PFSK-1 (cell line): ENCODE data around the gene ELK3.

Experiments used
- FOXP2 ChIP-seq: optimal IDR thresholded peaks from 2 replicates; pipeline ENCODE3; 2011; ENCODE audit warnings: borderline replicate concordance, control low read depth, inconsistent platforms; ENCODE audit not compliant: insufficient read depth; ENCODE audit errors: extremely low read length, extremely low read depth
- POLR2AphosphoS5 ChIP-seq: IDR thresholded peaks from 2 replicates; pipeline ENCODE4 v1.6.1; 2012; ENCODE audit warnings: low read depth, mild to moderate bottlenecking, control low read depth, low read length, moderate library complexity
- SIN3A ChIP-seq: IDR thresholded peaks from 2 replicates; pipeline ENCODE4 v1.6.1; 2012; ENCODE audit warnings: mild to moderate bottlenecking, low read length, moderate library complexity, borderline replicate concordance; ENCODE audit not compliant: insufficient read depth
- TAF1 ChIP-seq: IDR thresholded peaks from 2 replicates; pipeline ENCODE4 v1.6.1; 2012; ENCODE audit warnings: low read length, control low read depth, borderline replicate concordance; ENCODE audit not compliant: insufficient read depth
- TF ChIP-seq, protein P1 (sequence below), 2 experiments: IDR thresholded peaks; 2 replicates each; pipeline versions ENCODE4 v1.6.1 to v1.8.0; 2011 to 2012; ENCODE audit warnings: low read depth in 2 of 2, low read length in 2 of 2, control low read depth in 1 of 2, inconsistent platforms in 1 of 2, mild to moderate bottlenecking in 1 of 2, moderate library complexity in 1 of 2; ENCODE audit not compliant: insufficient read depth in 1 of 2

ELK3 gene

DNA sequence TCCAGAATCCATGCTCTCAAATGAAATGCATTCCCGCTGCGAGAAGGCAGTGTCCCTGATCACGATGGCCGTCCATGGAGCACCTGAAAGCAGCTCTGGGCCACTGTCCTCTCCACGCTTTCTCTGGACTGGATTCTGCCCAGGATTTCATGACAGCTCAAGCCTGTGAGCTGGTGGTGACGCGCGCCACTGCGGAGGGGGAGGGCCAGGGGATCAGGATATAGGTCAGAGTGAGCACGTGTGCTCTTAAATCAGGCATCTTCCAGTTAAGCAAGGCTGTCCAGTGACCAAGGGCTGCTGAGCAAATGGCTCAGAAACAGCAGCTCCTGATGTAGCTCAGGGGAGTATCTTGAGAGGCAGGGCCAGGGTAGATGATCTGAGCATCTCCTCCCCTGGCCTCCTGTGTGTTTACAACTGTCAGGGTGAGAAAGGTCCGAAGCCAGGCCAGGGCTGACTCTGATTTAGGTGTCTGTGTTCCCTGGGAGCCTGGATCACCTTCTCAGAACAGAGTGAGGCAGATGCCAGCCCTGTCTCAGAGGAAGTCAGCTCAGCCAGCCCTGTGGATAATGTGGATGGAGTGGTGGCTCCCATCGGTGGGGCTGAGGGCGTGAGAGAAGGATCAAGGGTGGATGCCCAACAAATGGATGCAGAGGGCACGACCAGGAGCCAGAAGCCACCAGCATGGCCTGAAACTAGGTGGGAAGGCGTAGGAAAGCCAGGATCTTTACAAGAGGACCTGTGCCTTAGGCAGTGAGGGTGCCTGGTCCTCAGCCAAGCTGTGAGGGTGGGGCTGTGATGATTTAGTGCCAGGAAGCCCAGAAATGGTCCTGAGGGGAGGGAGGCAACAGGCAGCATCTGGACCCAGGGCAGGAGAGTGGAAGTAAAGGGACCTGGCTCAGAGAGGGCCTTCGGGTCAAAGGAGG lies 55.3 kb downstream of the ELK3 start:
- peak; percentile 57 for TF ChIP-seq FOXP2
- TF ChIP-seq TAF1: no peak
- no peak for TF ChIP-seq SIN3A

DNA sequence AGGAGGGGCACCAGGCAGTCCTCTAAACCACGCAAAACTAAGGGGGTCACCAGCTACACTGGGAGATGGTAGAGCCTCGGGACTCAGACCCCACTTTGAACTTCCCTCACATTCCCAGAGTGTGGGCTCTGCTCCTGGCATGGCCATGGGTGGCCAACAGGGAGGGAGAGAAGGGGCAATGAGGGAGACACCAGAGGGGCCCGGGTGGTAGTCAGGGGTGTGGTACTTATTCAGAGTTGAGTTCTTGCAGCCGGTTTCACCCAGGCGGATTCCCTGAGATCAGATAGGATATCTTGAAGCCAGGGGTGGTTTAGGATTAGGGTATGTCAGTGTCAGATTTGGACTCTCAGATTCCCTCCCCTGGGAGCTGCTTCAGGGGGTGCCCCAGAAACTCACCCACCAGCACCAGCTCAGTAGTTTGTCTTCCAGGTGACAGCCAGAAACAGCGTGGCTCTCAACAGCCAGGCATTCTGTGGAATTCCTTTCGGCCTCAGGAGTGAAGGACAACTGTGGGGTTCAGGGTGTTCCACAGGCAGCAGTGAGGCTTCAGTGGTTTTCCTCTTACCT lies 56.0 kb downstream of the ELK3 start:
- TF ChIP-seq SIN3A (no peak), TAF1 (no peak), FOXP2 (no peak), POLR2AphosphoS5 (no peak)
- TF ChIP-seq, protein P1, sequence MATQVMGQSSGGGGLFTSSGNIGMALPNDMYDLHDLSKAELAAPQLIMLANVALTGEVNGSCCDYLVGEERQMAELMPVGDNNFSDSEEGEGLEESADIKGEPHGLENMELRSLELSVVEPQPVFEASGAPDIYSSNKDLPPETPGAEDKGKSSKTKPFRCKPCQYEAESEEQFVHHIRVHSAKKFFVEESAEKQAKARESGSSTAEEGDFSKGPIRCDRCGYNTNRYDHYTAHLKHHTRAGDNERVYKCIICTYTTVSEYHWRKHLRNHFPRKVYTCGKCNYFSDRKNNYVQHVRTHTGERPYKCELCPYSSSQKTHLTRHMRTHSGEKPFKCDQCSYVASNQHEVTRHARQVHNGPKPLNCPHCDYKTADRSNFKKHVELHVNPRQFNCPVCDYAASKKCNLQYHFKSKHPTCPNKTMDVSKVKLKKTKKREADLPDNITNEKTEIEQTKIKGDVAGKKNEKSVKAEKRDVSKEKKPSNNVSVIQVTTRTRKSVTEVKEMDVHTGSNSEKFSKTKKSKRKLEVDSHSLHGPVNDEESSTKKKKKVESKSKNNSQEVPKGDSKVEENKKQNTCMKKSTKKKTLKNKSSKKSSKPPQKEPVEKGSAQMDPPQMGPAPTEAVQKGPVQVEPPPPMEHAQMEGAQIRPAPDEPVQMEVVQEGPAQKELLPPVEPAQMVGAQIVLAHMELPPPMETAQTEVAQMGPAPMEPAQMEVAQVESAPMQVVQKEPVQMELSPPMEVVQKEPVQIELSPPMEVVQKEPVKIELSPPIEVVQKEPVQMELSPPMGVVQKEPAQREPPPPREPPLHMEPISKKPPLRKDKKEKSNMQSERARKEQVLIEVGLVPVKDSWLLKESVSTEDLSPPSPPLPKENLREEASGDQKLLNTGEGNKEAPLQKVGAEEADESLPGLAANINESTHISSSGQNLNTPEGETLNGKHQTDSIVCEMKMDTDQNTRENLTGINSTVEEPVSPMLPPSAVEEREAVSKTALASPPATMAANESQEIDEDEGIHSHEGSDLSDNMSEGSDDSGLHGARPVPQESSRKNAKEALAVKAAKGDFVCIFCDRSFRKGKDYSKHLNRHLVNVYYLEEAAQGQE (IDR thresholded peaks at IDR 0.05; ENCODE audit: insufficient read depth in 1 of 2, low read depth in 2 of 2, low read length in 2 of 2): no peak

DNA sequence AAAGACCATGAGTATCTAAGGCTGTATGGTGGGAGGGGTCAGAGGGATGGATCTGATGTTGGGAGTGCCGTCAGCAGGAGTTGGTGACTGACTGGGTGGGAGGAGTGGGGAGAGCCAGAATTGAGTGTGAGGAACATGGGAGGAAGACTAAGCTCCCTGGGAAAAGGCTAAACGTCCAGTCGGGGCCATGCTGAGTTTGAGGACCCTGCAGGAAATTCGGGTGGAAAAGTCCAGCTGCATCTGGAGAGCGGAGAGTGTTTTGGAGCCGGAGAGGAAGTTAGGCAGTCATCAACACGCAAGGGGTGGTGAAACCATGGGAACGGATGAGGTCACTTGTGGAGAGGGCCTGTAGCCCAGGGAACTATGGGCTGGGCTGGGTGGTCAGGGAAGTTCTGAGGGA lies 60.9 kb downstream of the ELK3 start:
- TF ChIP-seq, protein P1 (IDR thresholded peaks at IDR 0.05; ENCODE audit: insufficient read depth in 1 of 2, low read depth in 2 of 2, low read length in 2 of 2): no peak
- TF ChIP-seq SIN3A (no peak), POLR2AphosphoS5 (no peak; the same call in 1 of the 2 replicates), FOXP2 (no peak), TAF1 (no peak)

DNA sequence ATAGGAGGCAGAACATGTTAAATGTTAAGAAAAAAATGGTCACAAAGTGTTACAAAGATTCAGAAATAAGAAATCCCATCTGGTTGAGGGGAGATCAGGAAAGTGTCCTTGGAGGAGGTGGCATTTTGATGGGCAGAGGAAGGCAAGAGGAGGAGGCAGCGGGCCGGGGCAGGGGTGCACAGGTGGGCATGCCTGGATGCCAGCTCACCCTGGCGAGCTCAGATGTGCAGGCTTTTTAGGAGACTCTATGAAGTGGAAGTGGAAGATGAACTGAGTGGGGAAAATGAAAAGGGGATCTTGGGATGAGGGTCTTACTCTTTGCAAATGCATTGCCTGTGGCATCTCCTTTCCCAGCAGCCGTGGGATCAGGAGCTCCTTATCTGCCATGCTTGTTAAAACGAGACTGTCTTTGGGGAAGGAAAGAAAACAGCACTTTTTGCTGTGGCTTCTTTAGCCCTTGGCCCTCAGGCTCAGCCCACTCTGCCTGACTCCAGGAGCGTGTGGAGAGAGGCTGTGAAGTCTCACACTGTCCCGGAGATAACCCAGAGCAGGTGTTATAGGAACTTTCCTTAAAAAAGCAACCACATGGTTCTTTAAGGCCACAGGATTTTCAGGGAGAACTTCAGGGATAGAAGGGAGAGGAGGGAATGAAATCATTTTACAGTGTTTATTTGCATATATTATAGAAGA lies 62.6 kb downstream of the ELK3 start:
- TF ChIP-seq TAF1 (no peak), FOXP2 (no peak), SIN3A (no peak), POLR2AphosphoS5 (no peak)
- TF ChIP-seq, protein P1 (IDR thresholded peaks at IDR 0.05; ENCODE audit: insufficient read depth in 1 of 2, low read depth in 2 of 2, low read length in 2 of 2): no peak

DNA sequence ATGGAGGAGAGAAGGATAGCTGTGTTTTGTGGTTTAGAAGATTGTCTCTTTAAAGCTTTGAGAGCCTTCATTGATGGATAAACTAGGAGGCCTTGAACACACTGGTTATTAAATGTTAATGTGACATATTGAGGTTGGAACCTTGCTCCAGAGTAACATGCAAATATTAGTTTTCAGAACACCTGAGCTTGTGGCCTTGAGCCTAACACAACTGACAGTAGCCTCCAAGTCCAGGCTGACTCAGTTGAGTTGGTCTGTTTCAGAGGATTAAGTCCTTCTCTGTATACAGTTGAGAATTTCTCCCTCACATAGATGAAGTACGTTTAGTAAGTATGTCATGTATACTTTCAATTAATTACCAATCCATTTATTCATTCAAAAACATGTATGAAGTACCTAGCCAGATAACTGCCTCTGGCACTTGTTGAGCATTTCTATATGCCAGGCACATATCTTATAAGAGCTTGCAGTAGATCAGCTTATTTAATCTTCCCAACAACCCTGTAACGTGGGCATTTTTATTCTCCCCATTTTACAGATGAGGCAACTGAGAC lies 63.5 kb downstream of the ELK3 start:
- TF ChIP-seq SIN3A: no peak
- no peak for TF ChIP-seq TAF1
